ENCODE data around the gene NIM1K.

GRCh38 chr5:43209833-43210232, 17.8 kb downstream of the NIM1K start:
- no peak for TF ChIP-seq CTCF (IDR thresholded peaks at IDR 0.05 in 8 of 11, conservative IDR thresholded peaks at IDR 0.05 in 3 of 11)
- TF ChIP-seq POLR2A (IDR thresholded peaks at IDR 0.05): no peak
